Measurements from ENCODE around the gene NR5A2.

Gene NR5A2

GRCh38 chr1:200027264-200027823 lies at the start of gene NR5A2:
NR5A2 (plus strand) TSS chr1:200027710; CDS start chr1:200027848, 138 bp downstream.
- DNase-seq: no peak

DNA sequence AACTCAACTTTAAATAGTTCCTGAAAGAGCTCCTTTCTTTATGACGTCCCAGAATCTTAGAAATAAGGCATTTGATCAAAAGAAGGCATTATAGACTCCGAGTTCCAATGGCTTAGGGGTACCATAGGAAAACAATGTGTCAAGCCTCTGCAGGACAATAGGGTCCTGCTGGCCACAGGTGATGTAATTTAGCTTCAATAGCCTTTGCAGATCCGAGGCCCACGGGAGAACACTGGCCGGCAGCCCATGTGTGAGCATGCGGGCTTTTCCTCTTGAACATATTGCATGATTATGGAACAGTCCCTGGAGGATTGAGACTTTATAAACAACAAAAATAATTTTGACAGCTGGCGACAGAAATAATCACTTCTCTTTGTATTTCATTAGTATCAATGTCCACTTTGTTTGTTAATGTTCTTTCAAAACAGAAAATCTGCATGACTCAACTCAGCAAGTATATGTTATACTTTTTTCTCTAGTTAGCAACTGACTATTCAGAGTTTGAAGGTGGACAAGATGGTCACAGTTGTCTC lies 49.0 kb upstream of the NR5A2 start:
- DNase-seq: no peak

DNA sequence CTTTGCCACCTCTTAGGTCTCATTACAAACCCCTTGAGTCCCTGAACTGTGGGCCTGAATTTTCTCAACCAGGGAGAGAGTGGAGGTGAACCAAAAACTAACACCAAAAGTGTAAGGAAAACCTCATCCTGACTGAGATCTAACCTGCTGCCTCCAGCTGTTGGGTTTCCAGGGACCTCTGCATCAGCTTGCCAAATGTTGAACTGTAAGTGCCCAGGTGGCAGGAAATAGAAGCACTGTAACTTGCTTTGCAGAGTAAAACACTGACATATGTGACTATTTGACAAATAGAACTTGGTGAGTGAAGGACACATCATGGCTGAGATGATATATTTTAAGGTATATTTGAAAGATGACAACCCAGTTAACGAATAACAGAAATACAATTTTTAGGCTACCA lies 48.4 kb upstream of the NR5A2 start:
- DNase-seq: no peak

GRCh38 chr1:199981584-199981983 lies 45.9 kb upstream of the NR5A2 start:
- DNase-seq: no peak

GRCh38 chr1:199982606-199983005 lies 44.9 kb upstream of the NR5A2 start:
- DNase-seq: no peak

GRCh38 chr1:199983531-199983930 lies 44.0 kb upstream of the NR5A2 start:
- no peak for DNase-seq

DNA sequence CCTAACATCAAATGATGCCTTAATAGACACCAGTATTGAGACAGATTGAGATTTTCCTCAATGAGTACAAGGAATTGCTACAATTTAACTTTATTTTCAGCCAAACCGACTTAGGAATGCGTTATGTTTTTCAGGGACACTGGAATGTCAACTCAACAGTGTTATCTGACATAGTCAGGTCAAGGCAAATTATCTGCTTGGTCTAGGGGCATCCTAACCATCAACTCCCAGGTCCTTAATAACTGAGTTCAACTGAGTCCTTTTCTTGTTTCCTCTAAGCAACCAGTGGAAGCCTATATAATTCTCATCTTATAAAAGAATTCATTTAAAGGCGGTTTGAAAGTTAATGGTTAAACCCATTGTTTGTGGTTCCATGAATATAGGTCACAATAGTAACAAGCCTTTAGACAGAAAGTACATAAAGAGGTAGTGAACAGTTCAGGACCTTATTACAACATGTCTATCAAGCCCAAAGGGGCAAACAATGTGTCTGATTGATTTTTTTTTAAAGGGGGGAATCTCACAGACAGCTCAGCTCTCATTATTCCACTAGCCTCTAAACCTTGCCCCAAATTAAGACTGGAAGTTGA lies 32.3 kb upstream of the NR5A2 start:
- DNase-seq: no peak

DNA sequence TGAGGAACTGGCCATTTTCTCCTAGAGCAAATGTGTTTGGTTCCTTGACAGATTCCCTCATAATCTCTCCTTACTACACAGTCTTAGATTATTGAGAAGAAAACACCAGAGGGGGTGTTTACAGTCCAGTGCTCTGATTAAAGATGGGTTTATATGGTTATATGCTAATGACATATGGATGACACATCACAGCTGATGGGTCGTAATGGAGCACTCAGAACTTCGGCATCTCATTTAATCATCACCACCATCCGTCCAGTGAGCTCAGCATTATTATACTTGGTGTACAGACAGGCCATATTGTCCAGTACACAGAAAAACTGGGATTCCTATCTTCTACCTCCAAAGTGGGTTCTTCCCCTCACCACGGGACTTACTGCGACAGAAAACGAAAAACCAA lies 22.3 kb upstream of the NR5A2 start:
- no peak for DNase-seq

DNA sequence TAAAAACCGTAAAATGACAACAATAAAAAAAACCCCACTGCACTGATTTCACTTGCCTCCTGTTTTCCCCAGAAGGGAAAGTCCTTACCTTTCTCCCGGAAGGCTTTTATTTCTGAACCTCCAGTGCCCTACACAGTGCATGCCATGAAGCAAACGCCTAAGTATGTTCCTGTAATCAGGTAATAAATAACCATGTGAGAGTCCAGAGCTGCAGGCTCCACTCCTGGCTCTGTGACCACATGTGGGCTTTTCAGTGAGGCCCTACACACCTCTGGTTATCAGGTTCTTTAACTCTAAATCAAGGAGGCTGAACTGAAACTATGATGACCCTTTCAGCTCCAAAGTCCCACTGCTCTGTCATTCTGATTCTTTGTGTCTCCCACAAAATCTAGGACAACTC lies 20.8 kb upstream of the NR5A2 start:
- DNase-seq: no peak

DNA sequence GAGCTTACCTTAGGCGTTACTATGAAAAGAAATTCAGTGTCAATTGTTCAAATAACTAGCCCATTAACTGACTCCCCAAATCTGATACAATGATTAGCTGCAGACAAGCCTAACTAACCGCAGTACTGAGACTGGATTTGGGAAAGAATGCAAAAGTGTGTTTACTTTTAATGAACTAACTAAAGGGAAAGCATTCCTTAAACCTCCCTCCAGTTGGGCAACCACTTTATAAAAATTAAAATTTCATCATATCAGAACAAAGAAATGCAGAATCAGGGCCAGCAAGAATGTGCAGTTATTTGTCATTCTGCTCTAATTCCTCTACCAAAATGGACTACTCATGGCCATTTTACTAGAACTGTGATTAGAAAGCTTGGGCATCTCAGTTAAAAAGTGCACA lies 11.7 kb upstream of the NR5A2 start:
- DNase-seq: no peak

DNA sequence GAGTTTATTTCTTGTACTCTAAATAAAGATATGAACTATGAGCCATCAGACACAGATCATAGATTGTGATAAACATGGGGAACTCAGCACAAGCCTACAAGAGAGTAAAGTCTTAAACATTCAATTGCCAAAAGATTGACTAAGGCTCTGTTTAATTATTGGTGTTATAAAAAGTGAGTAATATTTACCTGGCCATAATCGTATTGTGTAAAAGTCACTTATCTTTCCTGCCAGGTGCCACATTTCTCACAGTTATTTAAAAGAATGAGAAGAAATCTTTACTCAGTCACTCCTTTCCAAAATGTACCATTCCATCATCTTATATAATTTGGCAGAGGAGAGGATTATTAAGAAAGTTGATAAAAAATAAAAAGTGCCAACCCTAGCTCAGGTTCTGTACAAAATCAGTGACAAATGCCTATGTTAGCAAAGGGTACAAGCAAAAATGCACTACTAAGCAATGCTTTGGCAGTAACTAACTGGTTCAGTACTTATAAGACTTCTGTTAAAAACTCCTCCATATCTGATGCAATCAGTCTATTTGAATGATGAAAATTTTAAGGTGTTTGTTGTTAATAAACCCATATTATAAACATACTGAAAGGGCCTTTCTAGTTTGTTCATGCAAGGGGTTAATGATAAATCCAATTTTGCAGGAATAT lies 5.8 kb upstream of the NR5A2 start:
- DNase-seq: no peak

DNA sequence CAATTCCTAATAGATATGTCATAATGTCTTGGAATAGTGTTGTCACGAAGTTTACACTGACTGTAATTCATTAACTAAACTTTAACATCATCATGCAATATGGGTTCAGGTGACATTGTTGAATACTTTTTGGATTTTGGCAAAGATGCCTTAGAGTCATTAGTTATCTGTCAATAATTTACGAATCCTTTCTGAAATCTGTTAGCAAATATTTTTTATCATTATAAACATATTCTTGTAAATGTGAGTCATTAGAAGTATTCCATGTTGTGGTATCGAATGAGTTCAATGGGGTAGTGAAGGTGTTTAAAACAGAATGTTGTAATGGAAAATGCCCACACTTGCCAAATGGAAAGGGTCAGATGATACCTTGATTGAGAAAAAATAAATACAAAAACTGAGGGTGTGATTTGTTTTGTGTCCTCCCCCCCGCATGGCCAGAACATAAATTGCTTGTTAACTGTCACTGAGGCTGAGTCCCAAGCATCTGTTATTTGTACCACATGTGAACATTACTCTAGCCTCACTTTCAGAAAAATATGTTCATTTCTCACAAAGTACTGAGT lies 5.2 kb upstream of the NR5A2 start:
- DNase-seq: no peak

GRCh38 chr1:200028586-200029034 lies 1.1 kb downstream of the NR5A2 start:
- no peak for DNase-seq

GRCh38 chr1:200029035-200029821 lies 1.7 kb downstream of the NR5A2 start:
- no peak for DNase-seq

- DNase-seq: no peak
Observed at GRCh38 chr1:200029822-200030152, 2.3 kb downstream of the NR5A2 start.

GRCh38 chr1:200030791-200031190 lies 3.3 kb downstream of the NR5A2 start:
- DNase-seq: no peak

- DNase-seq: no peak
Observed at GRCh38 chr1:200033511-200034261, 6.2 kb downstream of the NR5A2 start.

DNA sequence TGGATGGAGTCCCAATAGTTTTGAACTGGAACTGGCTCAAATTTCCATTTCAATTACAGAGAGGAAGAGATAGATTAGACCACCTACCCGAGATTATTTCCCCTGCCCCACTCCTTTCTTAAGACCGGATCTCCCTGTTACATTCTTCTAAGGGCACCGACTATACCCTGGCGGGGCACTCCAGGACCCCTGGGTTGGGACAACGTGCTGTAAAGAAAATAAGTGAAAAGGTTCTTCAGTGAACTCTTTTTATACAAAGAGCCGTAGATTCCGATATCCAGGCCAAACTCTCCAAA lies 6.7 kb downstream of the NR5A2 start:
- no peak for DNase-seq

DNA sequence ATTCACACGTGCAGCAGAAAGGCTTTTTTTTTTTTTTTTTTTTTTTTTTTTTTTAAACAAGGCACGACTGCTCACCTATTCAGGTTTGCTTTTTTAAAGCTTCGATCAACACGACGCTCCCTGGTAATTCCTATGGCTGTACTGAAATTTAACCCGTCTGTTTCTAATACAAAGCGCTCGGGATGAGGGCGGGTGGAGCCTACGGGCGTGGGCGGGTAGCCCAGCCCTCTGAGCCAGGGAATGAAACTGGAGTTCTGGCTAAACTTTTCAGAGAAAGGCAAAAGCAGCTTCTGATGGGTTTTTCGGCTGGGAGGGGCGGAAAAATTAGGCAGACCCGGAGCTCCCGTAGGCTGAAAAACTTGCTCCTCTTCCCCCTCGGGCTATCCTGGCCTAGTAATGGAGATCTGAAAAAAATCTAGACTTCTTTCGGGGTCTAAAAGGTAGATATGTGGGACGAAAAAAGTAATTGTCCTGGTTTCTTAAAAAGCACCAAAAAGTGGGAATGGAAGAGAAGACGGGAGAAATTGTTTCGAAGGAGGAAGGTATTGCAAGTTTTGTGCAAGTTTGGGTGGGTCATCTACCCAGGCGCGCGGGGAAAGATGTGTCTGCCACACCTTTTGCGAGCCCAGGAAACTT lies 7.4 kb downstream of the NR5A2 start:
- no peak for DNase-seq

GRCh38 chr1:200035397-200035955 lies 8.0 kb downstream of the NR5A2 start:
- no peak for DNase-seq

DNA sequence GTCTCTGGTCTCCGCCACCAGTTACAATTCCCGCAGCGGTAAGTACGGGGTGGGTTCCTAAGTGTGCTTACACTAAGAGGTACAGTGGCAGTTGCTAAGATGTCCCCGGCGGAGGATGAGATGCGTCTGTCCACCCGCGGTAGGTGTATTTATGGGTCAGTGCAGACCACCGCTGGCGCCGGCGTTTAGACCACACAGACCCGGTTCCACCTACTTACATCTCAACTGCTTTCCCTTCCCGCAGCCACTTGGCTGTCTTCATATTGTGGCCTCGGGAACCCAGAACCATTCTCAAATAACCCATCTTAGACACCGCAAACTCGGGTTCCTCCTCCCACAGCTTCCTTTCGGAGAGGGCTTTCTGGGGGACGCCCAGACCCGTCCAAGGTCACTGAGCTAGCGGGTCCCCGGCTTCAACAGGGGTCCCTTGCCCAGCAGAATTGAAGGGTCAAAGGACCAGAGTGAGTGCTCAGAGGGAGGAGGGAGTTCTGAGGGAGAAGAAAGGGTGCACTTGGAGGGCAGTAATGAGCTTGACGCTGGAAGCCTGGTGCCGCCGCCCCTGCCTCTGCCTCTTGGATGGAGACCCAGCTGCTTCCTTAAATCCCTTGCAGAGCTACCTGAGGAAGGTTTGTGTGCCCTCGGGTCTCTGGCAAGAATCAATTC lies 8.6 kb downstream of the NR5A2 start:
- no peak for DNase-seq

Measured in bone marrow (tissue), 2 donors.